SKM-1 treated with dmso at 0.1 percent for 144 hours (cell line): ENCODE data around the gene PXMP4.
A peak's percentile ranks its signal among the peaks of the same experiment; 100 is the strongest.

Experiments
- DNase-seq: peaks from one replicate; lab custom pipeline; 2025; ENCODE audit not compliant: unreplicated experiment; lab: John Stamatoyannopoulos, UW

The PXMP4 gene

DNA sequence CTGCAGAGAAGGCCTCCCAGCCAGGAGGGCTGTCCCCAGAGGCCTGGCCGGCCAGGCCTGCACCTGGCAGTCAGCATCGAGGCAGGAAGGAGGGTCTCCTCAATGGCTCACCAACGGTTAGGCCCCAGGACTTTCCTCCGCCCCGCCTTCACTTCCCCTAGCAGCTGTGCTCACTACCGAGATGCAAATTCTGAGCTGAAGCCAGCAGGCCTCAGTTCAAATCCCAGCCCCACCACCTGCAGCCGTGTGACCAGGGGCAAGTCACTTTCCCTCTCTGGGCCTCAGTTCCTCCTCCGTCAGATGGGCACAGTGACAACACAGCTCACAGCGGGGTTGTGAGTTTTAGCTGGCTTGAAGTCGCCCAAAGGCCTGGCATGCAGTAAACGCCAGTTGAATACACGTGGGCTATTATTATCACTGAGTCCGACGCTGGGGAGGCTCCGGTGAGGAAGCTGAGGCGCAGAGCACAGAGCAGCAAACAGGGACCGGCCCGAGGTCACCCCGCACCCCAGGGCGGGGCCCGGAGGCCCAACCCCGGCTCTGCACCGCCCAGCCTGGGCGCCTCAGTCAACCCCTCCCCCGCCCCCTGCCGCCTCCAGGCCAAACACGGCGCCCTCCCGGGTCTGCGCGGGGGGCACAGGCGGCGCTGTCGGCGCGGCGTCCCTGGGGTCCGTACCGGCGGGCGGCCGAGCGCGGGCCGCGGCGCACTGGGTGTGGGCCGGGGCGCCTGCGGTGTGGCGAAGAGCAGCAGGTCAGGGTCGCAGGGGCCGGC, 34.6 kb downstream of the PXMP4 start:
- peak; percentile 54 for DNase-seq

DNA sequence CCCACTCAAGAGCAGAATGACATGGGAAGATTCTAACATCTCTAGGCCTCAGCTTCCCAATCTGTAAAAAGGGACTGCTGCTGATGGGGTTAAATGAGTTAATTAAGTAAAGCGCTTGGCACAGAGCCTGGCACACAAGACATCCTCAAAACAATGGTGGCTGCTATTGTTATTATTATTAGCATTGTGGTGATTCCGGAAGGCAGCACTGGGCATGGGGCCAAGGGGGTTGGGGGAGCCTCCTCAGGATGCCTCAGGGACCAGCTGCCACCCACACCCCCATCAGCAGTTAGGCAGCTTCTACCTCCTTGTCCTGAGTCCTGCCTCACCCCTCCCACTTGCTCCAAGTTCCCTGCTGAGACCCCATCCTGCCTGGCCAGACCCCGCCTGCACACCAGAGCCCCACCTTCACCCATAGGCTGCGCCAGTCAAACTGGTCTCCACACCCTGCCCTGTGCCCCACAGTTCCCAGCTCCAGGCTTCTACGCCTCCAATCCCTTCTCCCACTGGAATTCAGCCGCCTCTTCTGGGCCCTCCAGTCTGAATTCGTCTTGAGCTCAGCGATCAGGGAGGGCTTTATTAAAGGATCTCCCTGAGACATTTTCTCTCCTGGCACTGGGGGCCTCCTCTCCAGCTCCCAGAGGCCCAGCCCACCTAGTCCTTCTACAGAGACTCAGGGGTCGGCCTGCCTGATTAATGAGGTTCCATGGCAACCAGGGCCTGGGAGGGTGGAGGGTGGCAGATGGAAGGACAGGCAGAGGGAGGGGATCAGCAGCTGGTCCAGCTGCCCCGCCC, 35.4 kb downstream of the PXMP4 start:
- DNase-seq = no peak

DNA sequence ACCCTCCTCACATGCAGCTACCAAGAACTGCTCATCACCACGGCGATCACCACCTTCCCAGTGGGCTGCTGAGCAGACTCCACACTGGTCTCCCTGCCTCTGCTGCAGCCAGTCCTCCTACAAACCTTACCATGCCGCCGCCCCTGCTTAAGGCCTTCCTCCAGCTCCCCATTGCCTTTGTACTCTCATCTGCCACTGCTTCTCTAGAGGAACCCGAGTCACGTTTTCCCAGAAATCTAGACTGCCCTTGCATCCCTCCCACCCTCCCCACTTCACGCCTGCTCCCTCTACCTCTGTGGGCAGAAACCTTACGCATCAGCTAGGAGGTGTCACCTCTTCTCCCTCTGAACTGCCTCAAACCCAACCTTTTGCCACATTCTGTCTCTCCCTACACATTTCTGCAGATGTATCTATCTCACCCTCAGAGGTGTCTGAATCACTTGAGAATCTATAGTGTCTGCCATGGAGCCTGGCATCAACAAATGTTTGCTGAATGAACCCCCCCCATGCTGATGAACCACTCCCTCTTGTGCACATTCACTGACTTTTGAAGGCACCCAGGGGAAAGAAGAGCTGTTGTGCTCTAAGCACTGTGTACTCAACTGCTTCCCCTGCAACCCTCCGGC, 38.3 kb downstream of the PXMP4 start:
- no peak for DNase-seq

DNA sequence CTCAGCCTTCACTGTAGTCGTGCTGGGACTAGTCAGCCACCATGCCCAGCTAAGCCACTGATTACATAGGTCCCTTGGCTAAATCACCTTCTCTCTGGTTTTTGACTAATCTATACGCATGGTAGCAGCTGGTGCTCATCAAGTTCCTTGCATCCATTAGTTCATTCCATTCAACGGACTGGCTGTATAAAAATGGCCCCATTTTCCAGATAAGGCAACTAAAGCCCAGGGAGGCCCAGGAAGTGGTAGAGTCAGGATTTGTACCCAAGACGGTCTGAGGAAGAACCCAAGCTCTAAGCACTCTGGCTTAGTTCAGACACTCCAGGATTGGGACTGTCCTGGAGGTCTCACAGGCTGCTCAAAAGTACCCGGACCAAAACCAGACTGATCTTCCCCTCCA, 38.8 kb downstream of the PXMP4 start:
- no peak for DNase-seq

DNA sequence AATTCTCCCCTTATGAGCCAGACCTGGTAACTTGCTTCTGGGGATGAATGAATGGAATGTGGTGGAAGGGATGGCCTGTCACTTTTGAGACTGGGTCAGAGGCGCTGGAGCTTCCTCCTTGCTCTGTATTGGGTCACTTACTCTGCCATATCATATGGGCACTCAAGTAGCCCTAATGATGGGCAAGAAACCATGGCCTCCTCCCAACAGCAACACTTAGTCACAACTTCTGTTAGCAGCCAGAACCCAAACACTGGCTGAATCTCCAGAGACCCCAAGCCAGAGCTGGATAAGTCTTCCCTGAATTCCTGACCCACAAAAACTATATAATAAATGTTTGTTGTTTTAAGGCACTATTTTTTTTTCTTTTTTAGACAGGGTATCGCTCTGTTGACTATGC, 39.4 kb downstream of the PXMP4 start:
- DNase-seq = no peak

DNA sequence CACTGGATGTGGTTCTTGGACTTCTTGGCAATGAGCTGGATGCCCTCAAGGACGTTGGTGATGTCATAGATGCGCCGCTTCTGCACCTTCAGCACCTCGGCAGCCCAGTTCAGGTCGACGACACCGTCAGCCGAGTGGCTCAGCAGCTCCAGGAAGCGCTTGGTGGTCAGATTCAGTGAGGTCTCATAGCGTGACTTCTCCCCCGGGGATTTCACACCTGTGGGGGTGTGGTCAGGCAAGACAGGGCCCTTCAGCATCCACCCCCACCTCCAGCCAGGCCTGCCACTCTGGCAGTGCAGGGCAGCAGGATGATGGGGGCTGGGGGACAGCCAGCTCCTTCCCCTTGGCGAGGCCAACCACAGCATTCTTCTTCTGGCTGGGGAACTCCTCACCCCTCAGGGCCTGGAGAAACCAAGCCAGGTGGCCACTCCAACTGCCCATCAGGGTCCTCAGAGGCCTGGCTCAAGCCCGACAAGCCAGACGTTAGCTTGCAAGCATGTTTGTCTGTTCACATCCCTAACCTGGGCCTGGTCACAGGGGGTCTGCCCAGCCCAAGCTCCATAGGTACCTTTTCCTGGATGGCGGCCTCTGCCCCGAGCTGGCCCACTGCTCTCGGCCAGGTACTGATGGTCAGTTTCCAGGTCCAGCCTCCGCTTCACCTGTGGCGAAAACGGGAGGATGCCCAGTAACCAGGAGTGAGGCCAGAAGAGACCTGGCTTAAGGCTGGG, 40.2 kb downstream of the PXMP4 start:
- DNase-seq = no peak

DNA sequence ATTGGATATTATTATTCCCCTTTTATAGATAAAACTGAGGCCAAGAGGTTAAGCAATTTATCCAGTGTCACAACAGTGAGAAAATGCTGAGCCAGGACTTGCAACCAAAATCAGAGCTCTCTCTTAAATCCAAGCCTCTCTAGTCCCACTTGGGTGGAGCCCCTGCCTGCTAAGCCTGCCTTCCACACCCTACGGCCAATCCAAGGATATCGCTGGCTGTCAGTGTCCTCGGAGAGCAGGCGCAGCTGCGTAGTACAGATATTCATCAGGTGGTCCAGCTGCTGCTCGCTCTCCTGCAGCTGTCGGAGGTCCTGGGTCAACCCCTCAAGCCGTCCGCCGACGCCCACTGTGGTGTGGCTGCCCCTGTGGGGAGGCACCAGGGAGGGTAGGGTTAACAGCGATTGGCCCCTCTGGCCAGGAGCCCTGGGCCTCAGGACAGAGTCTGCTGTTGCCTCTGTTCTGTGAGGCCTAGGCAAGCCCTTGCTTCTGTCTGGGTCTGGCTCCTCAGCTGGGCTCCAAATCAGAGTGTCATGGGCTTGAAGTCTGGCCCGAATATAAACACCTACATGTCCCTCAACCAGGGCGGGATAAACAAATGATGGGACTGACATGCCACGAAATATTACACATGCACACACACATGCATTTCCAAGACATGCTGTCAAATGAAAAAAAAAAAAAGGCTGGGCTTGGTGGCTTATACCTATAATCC, 42.0 kb downstream of the PXMP4 start:
- no peak for DNase-seq

DNA sequence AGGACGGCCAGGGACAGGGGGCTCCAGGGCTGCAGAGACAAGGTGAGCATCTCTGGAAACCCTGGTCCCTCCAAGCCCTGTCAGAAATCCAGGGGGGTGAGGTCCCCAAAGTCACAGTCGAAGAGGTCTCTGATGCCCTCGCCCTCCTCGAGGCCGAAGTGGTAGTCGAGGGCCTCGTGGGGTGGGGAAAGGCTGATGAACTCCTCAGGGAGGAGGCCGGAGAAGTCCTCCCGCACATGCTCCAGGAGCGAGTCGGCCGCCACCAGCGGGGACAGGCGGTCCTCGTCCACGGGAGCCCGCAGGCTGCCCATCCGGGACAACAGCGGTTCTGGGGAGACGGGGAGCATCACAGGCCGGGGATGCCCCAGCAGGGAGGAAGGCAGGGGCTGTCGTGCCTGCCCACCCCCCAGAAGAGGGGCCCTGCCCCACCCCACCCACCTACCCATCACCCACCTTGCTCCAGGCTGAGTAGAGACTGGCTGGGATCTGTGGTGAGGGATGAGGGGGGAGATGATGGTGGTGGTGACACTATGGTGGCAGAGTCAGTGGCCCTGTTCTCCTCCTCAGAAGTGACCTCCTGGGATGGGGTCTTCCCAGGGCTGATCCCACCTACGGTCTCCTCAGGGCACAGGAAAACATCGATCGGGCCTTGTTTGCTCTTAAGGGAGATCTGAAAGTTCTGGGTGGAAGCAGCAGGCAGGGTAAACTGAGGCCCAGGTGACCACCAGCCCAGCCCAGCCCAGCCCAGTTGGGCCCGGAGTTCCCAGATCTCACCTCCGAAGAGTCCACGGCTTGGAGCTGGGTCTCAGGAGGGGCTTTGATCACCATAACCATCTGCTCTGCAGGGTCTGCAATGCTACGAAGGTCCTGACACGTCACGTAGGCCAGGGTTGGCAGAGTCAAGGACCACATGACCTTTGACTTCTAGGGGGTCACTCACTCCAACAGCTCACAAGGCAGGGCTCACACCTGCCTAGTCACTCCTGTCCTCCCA, 43.2 kb downstream of the PXMP4 start:
- no peak for DNase-seq

DNA sequence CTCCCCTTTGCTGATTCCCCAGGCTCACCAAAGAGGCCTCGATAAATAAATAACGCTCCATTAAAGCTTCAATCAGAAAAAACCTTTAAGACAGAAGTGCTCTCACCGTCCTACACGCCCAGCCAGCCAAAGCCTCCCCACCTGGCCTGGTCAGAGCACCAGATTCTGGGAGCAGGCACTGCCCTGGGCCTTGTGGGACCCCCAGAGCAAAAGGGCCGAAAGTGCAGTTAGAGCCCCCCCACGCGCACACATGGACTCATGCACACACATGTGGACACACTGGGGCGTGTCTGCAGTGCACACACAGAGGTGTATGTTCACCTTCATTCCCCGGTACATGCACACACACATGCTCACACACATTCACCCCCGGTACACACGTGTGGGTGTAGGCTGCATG, 44.0 kb downstream of the PXMP4 start:
- no peak for DNase-seq

DNA sequence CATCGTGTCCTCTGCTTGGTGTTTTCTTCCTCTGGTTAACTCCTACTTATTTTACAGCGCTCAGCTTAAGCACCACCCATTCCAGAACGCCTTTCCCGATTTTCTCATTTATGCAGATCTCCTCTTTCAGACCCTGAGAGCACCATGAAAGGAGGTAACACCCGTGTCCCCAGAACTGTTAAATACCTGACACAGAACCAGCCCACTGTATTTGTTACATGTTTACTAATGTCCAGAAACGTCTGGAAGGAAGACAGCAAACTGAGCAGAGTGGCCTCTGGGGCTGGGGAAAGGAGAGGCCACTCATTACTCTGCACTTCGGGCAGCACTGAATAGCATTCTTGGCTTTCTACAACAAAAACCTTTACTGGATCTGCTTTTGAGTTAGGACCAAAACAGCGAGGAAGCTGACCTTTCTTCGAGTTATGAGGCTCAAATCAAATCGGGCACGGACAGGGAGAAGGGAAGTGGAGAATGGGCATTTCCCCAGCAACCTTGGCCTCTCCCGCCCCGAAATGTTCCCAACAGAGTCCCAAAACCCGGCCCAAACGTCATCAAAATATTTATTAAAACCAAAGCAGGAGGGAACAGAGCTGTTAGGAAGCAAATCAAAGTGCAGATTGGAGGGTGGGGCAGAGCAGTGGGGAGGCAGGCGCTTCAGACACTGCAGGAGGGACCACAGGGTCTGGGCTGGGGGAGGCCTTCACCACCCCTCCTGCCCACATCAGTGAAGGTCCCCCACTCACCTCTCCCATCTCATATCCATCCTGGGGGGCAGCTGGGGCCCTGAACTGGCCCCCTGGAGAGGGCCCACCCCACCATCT, 44.8 kb downstream of the PXMP4 start:
- no peak for DNase-seq

DNA sequence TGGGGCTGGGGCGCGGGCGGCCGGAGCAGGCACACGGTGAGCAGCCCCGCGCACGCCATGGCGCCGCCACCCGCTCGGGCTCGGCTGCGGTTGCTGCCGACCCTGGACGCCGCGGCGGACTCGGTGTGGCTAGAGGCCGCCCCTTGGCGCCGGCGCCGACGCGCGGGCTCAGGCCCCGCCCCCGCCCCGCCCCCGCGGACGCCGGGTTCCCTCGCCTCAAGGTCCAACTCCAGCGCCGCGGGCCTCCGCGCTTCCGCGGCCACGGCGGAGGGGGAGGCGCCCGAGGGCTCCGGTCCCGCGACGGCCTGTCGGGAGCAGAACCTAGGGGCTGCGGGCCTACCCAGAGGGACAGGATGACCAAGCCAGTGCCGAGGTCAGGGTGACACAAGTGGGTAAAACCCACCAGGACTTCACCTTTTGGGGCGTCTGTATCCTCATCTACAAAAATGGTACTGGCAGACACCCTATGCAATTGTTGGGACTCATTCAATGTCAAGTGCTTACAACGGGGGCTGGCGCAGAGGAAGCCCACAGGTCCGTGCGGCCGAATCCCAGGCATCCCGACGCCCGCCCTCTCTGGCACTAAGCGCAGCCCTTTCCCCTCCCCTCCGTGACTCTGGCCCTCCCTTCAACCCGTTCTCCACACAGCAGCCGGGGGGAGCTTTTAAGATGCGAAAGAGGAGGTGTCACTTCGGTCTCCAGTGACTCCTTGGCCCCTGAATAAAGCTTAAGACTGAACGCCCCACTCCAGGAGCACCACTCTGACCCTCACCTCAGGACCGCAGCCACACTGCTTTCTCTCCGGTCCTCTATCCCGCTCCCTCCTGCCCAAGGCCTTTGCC, 45.6 kb downstream of the PXMP4 start, which contains the start of gene NECAB3:
NECAB3 (minus strand) TSS at position 135 of the 842 bp plus-strand sequence; CDS start at position 59, 76 bp downstream.
- DNase-seq = peak; percentile 41

DNA sequence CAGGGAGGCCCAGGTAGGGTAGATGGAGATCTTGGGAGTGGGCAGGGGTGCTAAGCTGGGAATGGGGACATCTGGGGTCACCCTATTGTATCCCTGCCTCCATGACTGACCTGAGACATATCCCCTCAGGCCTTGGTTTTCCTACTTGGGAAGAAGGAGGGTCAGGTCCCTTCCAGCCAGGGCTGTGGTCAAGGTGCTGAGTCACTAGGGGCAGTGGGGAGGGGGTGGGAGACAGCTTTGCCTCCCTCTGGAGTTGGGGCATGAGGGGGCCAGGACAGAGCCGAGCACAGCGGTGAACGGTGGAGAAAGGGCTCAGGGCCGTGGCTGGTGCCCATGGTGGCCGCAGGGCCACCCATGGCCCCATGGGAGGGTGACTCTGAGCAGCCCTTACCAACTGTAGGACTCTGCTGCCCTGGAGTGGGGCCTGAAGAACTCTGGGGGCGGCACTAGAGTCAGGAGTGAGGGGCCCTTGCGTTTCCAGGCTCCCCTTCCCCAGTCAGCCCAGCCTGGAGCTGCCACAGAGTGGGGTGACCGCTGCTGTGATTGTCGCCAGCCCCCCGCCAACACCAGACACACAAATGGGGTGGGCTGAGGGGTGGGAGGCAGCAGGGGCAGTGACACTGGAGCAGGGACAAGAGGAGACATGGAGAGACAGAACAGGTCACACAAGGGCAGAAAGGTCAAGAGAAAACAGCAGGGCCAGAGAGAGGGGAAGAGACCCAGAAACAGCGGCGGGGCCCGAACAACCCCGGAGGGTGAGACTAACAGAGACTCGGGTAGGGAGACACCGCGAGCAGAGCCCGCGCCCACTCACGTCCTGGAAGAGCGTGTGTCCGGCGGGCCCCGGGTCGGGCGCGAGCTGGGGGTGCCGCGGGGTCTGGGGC, 46.5 kb downstream of the PXMP4 start:
- peak; percentile 41 for DNase-seq

DNA sequence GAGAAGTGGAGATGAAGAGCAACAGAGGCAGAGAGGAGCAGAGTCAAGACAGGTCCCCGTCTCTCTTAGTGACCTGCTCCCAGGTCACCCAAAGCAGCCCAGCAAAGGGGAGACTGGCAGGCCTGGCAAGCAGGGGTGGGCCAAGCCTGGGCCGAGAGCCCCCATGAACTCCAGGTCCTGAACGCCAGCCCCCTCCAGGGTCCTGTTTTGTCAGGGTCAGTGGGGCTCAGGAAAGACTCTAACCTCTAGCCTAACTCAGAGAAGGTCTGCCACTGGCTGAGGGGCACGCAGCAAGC, 47.0 kb downstream of the PXMP4 start:
- no peak for DNase-seq

DNA sequence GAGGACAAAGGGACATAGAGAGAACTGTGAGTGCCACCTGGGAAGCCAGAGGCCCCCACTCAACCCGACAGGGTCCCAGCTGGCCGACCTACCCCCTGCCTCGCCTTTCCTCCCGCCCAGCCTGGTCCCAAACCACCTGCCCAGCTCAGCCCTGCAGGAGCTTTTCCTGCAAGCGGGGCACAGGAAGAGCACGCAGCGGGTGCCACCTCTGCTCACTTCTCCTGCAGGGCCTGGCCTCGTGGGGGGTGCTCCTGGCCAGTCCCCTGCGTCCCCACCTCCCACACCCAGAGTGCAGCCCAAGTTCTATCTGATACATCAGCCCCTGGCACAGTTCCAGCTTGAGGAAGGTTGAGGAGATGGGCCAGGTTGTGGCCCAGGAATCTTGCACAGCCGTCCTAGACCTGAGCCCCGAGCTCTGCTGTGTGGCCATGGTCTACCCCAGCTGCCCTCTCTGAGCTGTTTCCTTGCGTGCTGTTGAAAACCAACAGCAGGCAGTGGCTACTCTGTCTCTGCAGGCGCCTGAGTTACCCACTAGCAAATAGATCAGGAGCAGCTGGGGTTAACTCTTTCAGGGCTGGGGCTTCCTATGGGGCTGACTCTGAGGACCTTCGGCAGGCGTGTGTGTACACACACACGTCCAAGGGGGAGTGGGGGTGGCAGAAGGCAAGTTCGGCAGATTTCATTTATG, 47.5 kb downstream of the PXMP4 start:
- DNase-seq = no peak

DNA sequence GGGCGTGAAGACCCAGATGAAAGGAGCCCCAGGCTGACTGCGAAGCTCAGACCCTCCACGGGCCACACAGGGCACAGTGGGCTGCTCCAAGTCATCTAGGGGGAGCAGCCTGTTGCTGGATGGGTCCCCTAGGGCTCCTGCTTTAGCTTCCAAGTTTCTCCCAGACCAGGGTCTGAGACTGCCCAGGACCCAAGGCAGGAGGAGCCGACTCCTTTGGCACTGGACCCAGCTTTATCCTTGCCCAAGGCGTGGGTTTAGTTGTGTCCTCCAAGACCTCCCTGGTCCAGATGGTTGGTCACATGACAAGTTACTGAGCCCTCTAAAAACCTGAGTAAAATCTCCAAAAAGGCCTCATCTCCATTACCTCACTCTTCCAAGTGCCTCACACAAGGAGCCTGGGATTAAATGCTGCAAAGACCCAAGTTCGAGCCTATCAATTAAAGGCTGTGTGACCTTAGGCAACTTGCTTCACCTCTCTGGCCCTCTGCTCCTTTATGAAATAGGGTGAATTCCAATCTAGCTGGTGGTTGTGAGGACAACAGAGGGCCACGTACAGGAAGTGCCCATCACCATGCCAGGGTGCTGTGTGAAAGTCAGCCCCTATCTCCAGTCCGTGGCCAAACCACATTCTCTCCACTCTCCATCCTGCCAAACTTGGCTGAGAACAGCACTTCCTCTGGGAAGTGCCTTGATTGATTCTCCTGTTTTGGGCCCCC, 48.4 kb downstream of the PXMP4 start:
- DNase-seq = no peak
